ENCODE measurements around the gene GRIK4.
A peak's percentile ranks its signal among the peaks of the same experiment; 100 is the strongest.
"Not testable (repeated sequence)": the region's sequence is repeated elsewhere in the genome, so short reads cannot be mapped to it uniquely, and the experiment has no call there.

The GRIK4 gene

DNA sequence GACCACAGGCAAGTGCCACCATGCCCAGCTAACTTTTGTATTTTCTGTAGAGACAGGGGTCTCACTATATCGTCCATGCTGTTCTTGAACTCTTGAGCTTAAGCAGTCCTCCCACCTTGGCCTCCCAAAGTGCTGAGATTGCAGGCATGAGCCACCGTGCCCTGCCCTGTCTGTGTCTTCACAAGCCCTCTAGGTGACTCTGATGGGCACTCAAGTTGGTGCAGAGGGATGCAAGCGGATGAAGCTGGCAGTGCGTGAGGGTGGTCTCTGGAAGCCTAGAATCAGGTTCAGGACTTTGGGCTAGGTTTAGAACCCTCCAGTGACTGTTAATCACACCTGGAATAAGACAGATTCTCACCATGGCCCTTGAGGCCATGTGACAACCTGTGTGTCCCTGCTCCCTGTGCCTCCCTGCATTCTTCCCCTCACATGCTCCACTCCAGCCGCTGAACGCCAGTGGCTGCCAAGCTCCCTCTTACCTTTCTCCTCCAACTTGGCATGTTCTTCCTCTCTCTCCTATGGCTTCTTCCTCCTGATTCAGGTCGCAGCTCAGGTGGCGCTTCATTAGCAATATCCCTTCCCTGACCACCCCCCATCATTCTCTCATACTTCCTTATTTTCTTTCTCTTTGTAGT, 270.1 kb downstream of the GRIK4 start:
- no peak for DNase-seq (ENCODE audit: low spot score)

DNA sequence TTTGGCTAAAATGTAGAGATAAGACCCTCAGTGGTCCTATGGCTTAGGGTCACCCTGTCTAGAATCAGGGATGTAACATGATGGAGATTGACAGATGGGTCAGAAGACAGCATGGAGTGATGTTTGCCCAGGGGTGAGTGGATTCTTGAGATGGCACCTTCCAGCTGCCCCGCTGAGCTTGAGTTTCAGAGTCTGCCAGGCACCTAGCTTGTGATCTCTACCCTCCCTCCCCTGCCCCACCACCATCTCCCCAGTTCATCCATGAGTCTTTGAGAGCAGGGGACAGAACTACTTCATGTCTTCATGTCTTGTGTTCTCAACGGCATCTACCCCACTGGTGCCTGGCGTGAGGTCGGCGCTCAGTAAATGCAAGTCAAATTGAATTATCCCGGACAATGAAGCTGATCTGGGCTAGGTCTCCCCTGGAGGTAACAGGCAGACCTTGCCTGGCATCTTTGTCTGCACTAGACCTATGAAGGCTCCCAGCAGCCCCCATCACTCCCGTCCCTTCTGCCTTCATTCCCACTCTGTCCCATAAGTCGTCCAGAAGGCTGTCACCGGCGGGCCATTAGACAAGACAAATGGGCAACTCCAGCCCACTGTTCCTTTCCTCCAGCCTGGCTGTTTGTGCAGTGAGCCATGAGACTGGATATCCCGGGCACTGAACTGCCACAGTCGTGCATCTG, 273.2 kb downstream of the GRIK4 start:
- no peak for DNase-seq (ENCODE audit: low spot score)

DNA sequence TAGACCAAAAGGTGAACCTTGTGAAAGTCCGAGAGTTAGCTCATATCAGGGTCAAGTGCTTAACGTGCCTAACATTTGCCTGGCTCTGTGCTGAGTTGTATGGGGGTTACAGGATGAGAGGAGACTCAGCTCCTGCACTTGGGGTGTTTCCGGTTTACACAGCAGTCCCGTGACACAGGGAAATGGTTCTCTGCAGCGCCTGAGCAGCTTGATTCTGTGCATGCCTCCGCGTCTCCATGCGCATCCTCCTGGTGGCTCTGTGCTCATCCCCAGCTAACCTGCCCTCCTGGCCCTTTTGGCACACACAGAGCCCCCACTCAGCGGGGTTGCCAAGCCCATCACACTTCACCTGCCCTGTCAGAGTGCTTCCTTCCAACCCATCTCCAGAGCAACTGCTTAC, 274.0 kb downstream of the GRIK4 start:
- DNase-seq (ENCODE audit: low spot score): no peak

- no peak for DNase-seq (ENCODE audit: low spot score)
These were observed 274.7 kb downstream of the GRIK4 start for GRCh38 chr11:120786206-120786735.

- not testable (repeated sequence) for DNase-seq (ENCODE audit: low spot score)
These were observed 275.7 kb downstream of the GRIK4 start for GRCh38 chr11:120787224-120787623.

- no peak for DNase-seq (ENCODE audit: low spot score)
These were observed 277.8 kb downstream of the GRIK4 start for GRCh38 chr11:120789391-120789790.

DNA sequence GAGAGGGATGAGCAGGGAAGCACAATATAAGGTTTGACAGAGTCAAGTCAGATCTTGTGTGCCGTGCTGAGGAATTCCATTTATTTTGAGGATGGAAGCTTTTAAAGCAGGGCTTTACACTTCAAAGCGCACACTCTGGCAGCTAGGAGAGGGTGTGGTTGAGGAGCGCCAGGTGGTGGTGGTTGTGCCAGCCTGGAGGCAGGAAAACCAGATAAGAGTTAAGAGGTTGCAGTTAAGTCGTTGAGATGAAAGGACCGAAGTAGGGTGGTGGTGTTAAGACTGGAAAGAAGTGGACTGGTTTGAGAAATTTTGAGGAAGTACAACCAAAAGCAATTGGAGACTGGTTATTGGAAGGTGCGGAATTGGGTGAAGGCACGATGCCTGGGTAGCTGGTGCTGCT, 280.8 kb downstream of the GRIK4 start:
- no peak for DNase-seq (ENCODE audit: low spot score)

DNA sequence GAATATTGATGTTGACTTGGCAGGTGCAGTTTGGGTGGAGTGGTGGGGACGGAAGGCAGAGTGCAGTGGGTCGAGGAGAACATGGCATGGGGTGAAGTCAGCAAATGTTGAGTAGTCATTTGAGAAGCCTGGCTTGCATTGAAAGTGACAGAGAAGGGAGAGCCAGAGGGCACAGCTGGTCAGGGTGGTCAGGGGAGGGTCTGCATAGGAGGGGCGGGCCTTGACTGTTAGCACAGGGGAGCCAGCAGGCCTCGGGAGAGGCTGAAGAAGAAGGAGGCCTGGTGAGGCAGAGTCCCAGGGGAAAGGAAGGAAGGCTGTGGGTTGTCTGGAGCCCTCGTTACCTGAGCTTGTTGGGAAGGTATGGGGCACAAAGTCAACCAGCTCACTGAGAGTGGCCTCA, 281.6 kb downstream of the GRIK4 start:
- no peak for DNase-seq (ENCODE audit: low spot score)

DNA sequence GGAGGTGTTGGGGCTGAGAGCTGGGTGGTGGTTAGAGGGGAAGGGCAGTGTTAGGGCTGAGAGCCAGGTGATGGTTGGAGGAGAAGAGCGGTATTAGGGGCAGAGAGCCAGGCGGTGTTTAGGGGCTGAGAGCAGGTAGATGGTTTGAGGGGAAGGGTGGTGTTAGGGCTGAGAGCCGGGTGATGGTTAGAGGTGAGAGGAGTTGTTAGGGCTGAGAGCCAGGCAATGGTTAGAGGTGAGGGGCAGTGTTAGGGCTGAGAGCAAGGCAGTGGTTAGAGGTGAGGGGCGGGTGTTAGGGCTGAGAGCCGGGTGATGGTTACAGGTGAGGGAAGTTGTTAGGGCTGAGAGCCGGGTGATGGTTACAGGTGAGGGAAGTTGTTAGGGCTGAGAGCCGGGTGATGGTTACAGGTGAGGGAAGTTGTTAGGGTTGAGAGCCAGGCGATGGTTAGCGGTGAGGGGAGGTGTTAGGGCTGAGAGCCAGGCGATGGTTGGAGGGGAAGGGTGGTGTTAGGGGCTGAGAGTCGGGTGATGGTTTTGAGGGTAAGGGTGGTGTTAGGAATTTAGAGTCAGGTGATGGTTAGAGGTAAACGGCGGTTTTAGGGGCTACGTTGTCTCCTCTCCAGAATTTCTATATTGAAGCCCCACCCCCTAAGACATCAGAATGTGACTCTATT, 282.4 kb downstream of the GRIK4 start:
- DNase-seq (ENCODE audit: low spot score): no peak

GRCh38 chr11:120794748-120795147, 283.2 kb downstream of the GRIK4 start:
- no peak for DNase-seq (ENCODE audit: low spot score)

GRCh38 chr11:120795185-120795584, 283.6 kb downstream of the GRIK4 start:
- no peak for DNase-seq (ENCODE audit: low spot score)

DNA sequence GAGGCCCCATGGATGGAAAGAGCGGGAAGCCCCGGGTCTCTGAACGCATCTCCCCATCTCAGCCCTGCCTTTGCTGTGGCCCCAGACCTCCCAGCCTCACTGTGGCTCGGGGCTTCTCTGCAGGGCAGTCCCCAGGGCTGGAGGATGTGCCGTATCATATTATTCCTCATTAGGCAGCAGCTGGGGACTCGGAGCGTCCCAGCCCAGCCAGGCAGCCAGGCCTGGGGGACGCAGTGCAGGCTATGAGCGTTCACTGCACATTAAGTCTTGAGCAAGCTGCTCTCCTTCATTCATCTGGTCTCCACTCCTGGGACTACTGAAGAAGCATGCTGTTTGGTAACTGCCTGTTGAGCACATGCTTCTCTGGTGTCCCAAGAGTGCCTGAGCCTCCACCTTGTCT, 285.6 kb downstream of the GRIK4 start:
- no peak for DNase-seq (ENCODE audit: low spot score)

- DNase-seq (ENCODE audit: low spot score): no peak
These were observed 287.3 kb downstream of the GRIK4 start for GRCh38 chr11:120798854-120799253.

- no peak for DNase-seq (ENCODE audit: low spot score)
These were observed 288.7 kb downstream of the GRIK4 start for GRCh38 chr11:120800206-120800605.

DNA sequence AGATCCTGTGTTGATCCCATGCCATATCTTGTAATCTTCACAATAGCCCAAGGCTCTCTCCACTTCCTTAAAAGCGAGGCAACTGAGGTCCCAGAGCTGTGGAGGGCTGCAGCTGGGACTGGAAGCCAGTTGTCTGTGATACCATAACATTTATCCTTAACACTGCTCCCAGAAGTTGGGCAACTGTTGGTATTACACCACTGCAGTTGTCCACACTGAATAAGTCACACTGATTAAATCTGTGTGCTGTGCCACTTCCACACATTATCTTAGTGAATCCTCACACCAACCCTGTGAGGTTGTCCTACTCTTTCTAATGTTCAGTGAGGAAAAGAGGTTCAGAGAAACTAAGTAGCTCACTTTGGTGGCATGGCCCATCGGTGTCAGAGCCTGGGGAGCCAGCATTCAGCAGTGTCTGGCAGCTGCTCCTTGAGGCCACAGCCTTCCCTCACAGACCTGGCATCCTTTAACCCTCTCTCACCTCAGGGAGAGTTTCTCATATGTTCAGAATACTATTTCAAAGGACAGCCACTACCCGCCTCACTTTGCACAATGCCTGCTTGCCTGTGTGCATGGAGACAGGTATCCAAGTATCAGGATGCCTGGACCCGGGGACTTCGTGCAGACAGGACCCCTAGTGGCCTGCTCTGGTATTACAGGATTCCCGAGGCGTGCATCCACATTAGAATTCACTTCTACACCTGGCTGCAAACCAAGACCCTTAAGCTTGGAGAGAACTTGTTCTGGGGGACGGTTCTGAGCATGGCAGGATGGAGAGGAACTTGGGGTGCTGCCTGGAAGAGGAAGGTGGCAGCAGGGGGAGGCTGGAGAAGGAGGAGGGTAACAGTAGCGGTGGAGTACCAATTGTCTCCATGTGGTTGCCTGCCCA, 290.5 kb downstream of the GRIK4 start:
- DNase-seq (ENCODE audit: low spot score): peak; percentile 26

- no peak for DNase-seq (ENCODE audit: low spot score)
These were observed 294.5 kb downstream of the GRIK4 start for GRCh38 chr11:120805960-120806555.

GRCh38 chr11:120807414-120808150, 296.0 kb downstream of the GRIK4 start:
- no peak for DNase-seq (ENCODE audit: low spot score)

DNA sequence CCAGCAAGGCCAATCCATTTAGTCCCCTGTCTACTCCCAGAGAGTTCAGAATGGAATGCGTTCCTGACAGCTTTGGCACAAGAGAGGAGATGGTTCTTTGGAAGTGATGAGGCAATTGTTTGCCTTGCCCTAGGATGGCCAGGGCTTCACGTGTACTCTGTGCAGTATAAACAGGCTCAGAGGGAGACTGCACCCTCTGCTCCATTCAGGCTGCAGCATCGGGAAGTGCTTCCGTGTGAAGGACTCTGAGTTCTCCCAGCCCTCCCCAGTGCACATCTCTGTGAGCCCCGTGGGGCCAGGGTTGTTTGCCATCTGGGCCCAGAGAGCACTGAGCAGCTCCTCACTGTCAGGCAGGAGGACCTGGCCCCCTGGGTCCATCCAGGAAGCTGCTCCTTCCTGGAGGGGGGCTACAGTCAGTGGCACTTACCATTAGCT, 297.1 kb downstream of the GRIK4 start:
- DNase-seq (ENCODE audit: low spot score): no peak

GRCh38 chr11:120810251-120810650, 298.7 kb downstream of the GRIK4 start:
- DNase-seq (ENCODE audit: low spot score): no peak

DNA sequence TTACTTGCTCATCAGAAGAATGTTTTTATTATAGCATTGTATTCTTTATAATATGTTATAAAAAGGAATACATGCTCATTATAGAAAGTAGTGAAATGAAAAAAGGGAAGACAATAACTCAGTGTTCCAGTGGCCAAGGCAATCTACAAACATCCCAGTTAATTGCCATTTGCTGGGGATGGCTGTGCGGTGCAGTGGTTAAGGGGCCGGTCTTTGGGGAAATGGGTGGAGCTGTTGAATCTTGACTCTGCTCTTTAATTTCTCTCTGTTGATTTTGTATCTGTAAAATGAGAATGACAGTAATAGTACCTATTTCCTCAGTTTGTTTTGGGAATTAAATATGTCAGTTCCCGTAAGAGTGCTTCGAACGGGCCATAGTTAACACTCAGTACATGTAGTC, 299.7 kb downstream of the GRIK4 start:
- no peak for DNase-seq (ENCODE audit: low spot score)

GRCh38 chr11:120811731-120812130, 300.2 kb downstream of the GRIK4 start:
- no peak for DNase-seq (ENCODE audit: low spot score)
